ENCODE data around the gene AUTS2.

DNA sequence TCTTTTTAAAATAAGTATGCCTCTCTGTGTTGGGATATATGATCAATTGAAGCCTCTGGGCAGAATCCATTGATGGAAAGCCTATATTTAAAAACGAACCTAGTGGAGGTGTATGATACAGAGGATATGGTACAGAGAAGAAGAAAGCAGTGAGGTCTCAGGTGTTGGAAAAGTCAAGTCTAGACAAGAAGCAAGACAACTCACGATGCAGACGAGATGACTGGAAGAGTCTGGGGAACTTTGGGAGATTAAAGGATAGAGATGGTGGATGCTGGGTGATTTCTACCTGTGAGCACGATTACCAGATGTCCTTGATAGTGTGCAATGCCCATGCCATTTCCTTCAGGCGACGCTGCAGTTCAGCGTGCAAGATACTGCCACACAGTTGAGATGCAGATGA lies 1009.0 kb downstream of the AUTS2 start:
- TF ChIP-seq ZNF416 (CRISPR knock-in tag; IDR thresholded peaks at IDR 0.05), result no peak
- TF ChIP-seq, protein P1, sequence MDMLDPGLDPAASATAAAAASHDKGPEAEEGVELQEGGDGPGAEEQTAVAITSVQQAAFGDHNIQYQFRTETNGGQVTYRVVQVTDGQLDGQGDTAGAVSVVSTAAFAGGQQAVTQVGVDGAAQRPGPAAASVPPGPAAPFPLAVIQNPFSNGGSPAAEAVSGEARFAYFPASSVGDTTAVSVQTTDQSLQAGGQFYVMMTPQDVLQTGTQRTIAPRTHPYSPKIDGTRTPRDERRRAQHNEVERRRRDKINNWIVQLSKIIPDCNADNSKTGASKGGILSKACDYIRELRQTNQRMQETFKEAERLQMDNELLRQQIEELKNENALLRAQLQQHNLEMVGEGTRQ (CRISPR knock-in tag; IDR thresholded peaks at IDR 0.05), result no peak
- no peak for TF ChIP-seq ATF2 (CRISPR knock-in tag; IDR thresholded peaks at IDR 0.05; ENCODE audit: borderline replicate concordance, low read depth)
- TF ChIP-seq TP53 (CRISPR knock-in tag; IDR thresholded peaks at IDR 0.05), result no peak
